NT2/D1 (cell line): ENCODE data around the gene PPY.
A peak's percentile ranks its signal among the peaks of the same experiment; 100 is the strongest.

ENCODE experiments used
- DNase-seq: peaks from one replicate; pipeline ENCODE4 v3.0.0-alpha.2; 2011; ENCODE audit warnings: low read depth, low spot score
- H3K27me3 ChIP-seq: 2 replicates; pipeline ENCODE4 v1.6.0; 2011; ENCODE audit warnings: mild to moderate bottlenecking; ENCODE audit not compliant: insufficient read length, insufficient read depth
- H3K36me3 ChIP-seq: 2 replicates; pipeline ENCODE4 v1.6.1; 2011; ENCODE audit warnings: mild to moderate bottlenecking, low read length, mixed read lengths; ENCODE audit not compliant: insufficient read depth, insufficient read length
- H3K4me1 ChIP-seq: 2 replicates; pipeline ENCODE4 v1.5.1; 2011; ENCODE audit not compliant: insufficient read depth, insufficient read length
- H3K4me3 ChIP-seq: 2 replicates; pipeline ENCODE4 v1.5.1; 2011; ENCODE audit warnings: low read depth; ENCODE audit not compliant: insufficient read length
- H3K9ac ChIP-seq: 2 replicates; pipeline ENCODE4 v1.6.0; 2011; ENCODE audit warnings: low read depth; ENCODE audit not compliant: insufficient read length
- H3K9me3 ChIP-seq: 2 replicates; pipeline ENCODE4 v1.5.1; 2011; ENCODE audit warnings: mild to moderate bottlenecking, low read length; ENCODE audit not compliant: insufficient read depth
- SUZ12 ChIP-seq: IDR thresholded peaks from 2 replicates; pipeline ENCODE4 v1.6.1; 2011; ENCODE audit not compliant: insufficient read length, insufficient read depth; ENCODE audit errors: extremely low read depth
- YY1 ChIP-seq: IDR thresholded peaks from 2 replicates; pipeline ENCODE4 v1.6.1; 2011; ENCODE audit not compliant: insufficient read length, insufficient read depth
- ZNF274 ChIP-seq: IDR thresholded peaks from 2 replicates; pipeline ENCODE4 v1.6.1; 2011; ENCODE audit warnings: mild to moderate bottlenecking, low read depth, low read length

PPY gene

GRCh38 chr17:43891851-43892646 is 50.2 kb downstream of the PPY start:
- peak overlapping the region; percentile 33 for H3K9ac ChIP-seq
- H3K27me3 ChIP-seq = no peaks in the 10 kb centered on the region
- H3K36me3 ChIP-seq = peaks cover 6% of the 10 kb centered on the region
- H3K4me3 ChIP-seq = no peak overlapping the region
- no peak for TF ChIP-seq YY1
- no peak for TF ChIP-seq SUZ12
- TF ChIP-seq ZNF274 = no peak
- H3K9me3 ChIP-seq = no peaks in the 10 kb centered on the region
- peaks cover 8% of the 10 kb centered on the region for H3K4me1 ChIP-seq
- DNase-seq = peak; percentile 57
